ENCODE measurements around the gene PITX2. TPM values are rescaled to one million over a fixed set of nuclear protein-coding genes. Genes with fewer than 3 reads are reported as not detected.

Gene PITX2
- total RNA-seq, 1 experiment from 2014 or later, result 0.77 TPM

DNA sequence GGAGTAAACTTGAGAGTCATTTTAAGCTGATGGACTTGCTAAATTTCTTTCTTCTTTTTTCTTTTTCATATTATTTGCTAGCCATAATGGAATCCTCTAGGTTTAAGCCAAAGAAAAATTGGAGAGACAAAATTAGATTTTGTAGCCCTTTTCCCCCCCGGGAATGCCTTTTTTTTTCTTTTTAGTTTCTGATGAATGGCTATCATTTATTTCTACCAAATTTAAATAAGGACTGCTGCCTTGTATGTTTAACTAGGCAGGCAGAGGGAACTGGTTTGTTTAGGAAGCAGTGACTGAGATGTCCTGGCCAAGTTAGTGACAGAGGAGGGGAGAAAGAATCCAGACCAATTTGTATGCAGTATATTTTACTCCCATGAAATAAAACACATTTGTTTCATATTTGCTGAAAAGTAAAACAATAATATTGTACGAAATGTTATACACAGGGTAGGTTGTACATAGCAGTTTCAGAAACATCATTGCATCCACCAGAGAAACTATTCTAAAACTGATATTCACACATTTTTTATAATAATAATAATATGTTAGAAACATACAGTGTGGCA is 5.7 kb downstream of the PITX2 start:
- H3K27ac Mint-ChIP-seq (ENCODE audit: low read depth, unreplicated experiment), result no peak overlapping the region
- H3K4me1 Mint-ChIP-seq (ENCODE audit: insufficient read depth, unreplicated experiment), result no peaks in the 10 kb centered on the region
- BruUV-seq (replicated peaks), result no TSS peak
- no peak for DNase-seq (ENCODE audit: unreplicated experiment)
- TF ChIP-seq, protein P1, sequence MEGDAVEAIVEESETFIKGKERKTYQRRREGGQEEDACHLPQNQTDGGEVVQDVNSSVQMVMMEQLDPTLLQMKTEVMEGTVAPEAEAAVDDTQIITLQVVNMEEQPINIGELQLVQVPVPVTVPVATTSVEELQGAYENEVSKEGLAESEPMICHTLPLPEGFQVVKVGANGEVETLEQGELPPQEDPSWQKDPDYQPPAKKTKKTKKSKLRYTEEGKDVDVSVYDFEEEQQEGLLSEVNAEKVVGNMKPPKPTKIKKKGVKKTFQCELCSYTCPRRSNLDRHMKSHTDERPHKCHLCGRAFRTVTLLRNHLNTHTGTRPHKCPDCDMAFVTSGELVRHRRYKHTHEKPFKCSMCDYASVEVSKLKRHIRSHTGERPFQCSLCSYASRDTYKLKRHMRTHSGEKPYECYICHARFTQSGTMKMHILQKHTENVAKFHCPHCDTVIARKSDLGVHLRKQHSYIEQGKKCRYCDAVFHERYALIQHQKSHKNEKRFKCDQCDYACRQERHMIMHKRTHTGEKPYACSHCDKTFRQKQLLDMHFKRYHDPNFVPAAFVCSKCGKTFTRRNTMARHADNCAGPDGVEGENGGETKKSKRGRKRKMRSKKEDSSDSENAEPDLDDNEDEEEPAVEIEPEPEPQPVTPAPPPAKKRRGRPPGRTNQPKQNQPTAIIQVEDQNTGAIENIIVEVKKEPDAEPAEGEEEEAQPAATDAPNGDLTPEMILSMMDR (IDR thresholded peaks at IDR 0.05; ENCODE audit: unreplicated experiment), result no peak
- H3K27me3 Mint-ChIP-seq (ENCODE audit: insufficient read depth, unreplicated experiment), result no peaks in the 10 kb centered on the region
- CTCF ChIA-PET, result no interaction called here
- H3K4me3 Mint-ChIP-seq (ENCODE audit: unreplicated experiment), result no peak overlapping the region
- H3K9me3 Mint-ChIP-seq (ENCODE audit: unreplicated experiment), result peaks cover 8% of the 10 kb centered on the region
- intact Hi-C loops (cut with micrococcal nuclease), result no loop called here
- no peaks in the 10 kb centered on the region for H3K36me3 Mint-ChIP-seq (ENCODE audit: insufficient read depth, unreplicated experiment)
- POLR2A ChIA-PET, result interaction anchor here (0.6 kb wide), 1 partner anchor 206 kb away, joined by 3 read pairs; no protein-coding TSS in a partner anchor

DNA sequence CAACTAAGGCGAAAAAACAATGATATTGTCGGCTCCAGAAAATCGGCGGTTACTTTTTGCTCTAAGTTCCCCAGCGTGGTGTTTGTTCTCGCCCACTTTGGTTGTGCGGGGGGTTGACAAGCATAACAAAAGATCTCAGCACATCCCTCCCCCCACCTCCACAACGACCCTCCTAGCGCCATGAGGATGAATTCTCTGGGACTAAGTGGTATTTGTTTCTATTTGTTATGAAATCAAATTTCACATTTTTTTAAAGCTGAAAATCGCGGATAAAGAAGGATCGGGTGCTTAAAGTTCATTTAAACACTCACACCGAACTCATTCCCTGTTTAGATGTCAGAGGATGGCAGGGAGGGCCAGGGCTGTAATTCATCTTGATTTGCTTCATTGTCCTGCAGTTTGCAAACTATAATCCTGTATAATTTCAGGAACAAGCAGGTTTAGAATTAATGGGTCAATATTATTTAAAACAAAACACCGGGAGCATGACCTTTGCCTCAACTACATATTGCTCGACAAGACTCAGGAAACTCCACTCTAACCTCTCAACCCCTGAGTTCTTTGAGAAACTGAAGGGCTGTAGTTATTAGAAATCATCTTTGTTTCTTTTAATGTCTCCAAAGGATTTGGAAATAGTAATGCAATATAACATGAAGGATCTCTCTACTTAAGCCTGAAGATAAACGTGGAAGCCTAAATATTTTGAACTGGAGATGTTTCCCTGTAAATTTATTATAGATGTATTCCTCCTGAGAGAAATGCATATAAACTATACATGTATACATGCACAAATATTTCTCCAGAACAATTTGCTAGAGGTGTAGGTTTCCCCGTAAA is 6.4 kb downstream of the PITX2 start:
- CTCF ChIA-PET, result no interaction called here
- no TSS peak for BruUV-seq (replicated peaks)
- Mint-ChIP-seq H3K4me1 (ENCODE audit: insufficient read depth, unreplicated experiment) (no peaks in the 10 kb centered on the region), H3K4me3 (ENCODE audit: unreplicated experiment) (no peak overlapping the region), H3K9me3 (ENCODE audit: unreplicated experiment) (peaks cover 8% of the 10 kb centered on the region), H3K27me3 (ENCODE audit: insufficient read depth, unreplicated experiment) (no peaks in the 10 kb centered on the region), H3K36me3 (ENCODE audit: insufficient read depth, unreplicated experiment) (no peaks in the 10 kb centered on the region), H3K27ac (ENCODE audit: low read depth, unreplicated experiment) (no peak overlapping the region)
- POLR2A ChIA-PET, result interaction anchor here (0.6 kb wide), 1 partner anchor 207 kb away, joined by 3 read pairs; no protein-coding TSS in a partner anchor
- DNase-seq (ENCODE audit: unreplicated experiment), result no peak
- TF ChIP-seq, protein P1 (IDR thresholded peaks at IDR 0.05; ENCODE audit: unreplicated experiment), result no peak
- intact Hi-C loops (cut with micrococcal nuclease), result no loop called here

DNA sequence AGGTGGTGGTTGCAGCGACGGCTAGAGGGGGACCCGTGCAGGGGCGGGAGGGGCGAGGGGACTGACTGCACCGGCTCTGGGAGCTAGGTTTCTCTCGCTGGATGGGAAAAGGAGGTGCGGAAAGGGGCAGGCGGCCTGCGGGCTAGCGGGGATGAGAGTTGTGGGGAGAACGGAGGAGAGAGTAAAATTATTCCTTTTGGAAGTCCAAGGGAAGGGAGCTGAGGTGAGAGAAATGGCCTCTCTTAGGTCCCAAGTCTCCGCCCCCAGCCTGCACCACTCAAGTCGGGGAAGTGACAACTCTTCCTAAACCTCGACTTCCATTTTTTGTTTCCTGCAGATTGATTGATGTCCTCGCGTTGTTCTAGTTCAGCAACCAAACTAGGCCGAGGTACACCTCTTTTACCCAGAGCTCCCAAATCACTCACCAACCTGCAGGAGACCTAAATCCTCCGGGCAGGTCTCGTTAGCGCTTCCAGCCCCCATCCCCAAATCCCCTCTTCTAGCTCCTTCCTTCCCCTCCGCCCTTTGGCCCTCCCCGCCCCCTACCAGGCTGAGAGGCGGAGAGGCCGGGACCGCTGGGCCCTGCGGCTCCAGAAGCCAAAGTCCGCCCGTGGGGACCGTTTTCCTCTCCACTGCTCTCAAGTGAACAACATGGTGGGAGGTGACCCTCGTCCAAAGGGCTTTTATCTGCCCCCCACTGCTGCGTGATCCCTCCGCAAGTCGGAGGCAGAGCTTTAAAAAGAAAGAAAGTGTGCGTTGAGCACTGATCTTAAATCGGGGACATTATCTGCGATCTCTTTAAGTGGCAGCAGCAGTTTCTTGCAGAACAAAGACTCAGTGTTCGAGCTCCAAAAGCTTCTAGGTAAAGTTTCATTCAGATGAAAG is 7.3 kb downstream of the PITX2 start:
- Mint-ChIP-seq H3K4me1 (ENCODE audit: insufficient read depth, unreplicated experiment) (no peaks in the 10 kb centered on the region), H3K27me3 (ENCODE audit: insufficient read depth, unreplicated experiment) (no peaks in the 10 kb centered on the region), H3K4me3 (ENCODE audit: unreplicated experiment) (no peak overlapping the region), H3K36me3 (ENCODE audit: insufficient read depth, unreplicated experiment) (no peaks in the 10 kb centered on the region), H3K9me3 (ENCODE audit: unreplicated experiment) (peaks cover 8% of the 10 kb centered on the region), H3K27ac (ENCODE audit: low read depth, unreplicated experiment) (no peak overlapping the region)
- TF ChIP-seq, protein P1 (IDR thresholded peaks at IDR 0.05; ENCODE audit: unreplicated experiment), result no peak
- DNase-seq (ENCODE audit: unreplicated experiment), result no peak
- CTCF ChIA-PET, result interaction anchor here (0.6 to 0.7 kb wide), 2 partner anchors 444 to 1242 kb away, joined by 3 to 4 read pairs; no protein-coding TSS in a partner anchor
- no TSS peak for BruUV-seq (replicated peaks)
- intact Hi-C loops (cut with micrococcal nuclease), result no loop called here
- POLR2A ChIA-PET, result no interaction called here

DNA sequence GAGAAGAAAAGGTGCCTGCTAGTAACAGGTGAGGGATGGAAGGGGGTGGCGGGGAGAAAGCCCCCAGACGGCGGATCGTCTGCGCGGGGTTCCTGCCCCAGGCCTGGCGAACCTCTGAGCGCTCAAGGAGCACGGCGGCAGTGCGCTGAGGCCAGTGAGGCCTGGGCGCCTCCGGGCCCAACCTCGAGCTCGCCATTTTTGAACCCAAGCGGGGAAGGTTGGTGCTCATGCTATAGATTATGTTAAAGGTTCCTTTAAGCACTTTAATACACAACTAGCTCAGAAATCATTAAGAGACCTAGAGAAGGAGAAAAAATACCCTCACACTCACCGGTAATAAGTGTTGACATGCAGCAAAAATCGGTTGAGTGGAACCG is 7.9 kb downstream of the PITX2 start:
- Mint-ChIP-seq H3K4me1 (ENCODE audit: insufficient read depth, unreplicated experiment) (no peaks in the 10 kb centered on the region), H3K36me3 (ENCODE audit: insufficient read depth, unreplicated experiment) (no peaks in the 10 kb centered on the region), H3K4me3 (ENCODE audit: unreplicated experiment) (no peak overlapping the region), H3K27ac (ENCODE audit: low read depth, unreplicated experiment) (no peak overlapping the region), H3K27me3 (ENCODE audit: insufficient read depth, unreplicated experiment) (no peaks in the 10 kb centered on the region), H3K9me3 (ENCODE audit: unreplicated experiment) (peaks cover 8% of the 10 kb centered on the region)
- TF ChIP-seq, protein P1 (IDR thresholded peaks at IDR 0.05; ENCODE audit: unreplicated experiment), result no peak
- DNase-seq (ENCODE audit: unreplicated experiment), result no peak
- ChIA-PET CTCF (interaction anchor here (0.6 to 0.7 kb wide), 2 partner anchors 315 to 1243 kb away, joined by 3 read pairs; no protein-coding TSS in a partner anchor), POLR2A (no interaction called here)
- BruUV-seq (replicated peaks), result no TSS peak
- intact Hi-C loops (cut with micrococcal nuclease), result no loop called here

All from MCF 10A (cell line).